H9 (cell line): Measurements from ENCODE around the gene ASS1. TPM values are rescaled to one million over a fixed set of nuclear protein-coding genes. Genes with fewer than 3 reads are reported as not detected.

Experiments
- DNase-seq: peaks from one replicate; pipeline ENCODE4 v3.0.0-alpha.2; 2017
- H2AFZ ChIP-seq: one replicate; pipeline ENCODE4 v1.6.1; 2013; ENCODE audit warnings: mild to moderate bottlenecking, low read length, control low read depth, moderate library complexity
- H2AK5ac ChIP-seq: 2 replicates; pipeline ENCODE4 v1.6.1; 2013; ENCODE audit warnings: low read length, control low read depth, mixed read lengths; ENCODE audit not compliant: insufficient read length
- H2BK120ac ChIP-seq: one replicate; pipeline ENCODE4 v1.6.1; 2013; ENCODE audit warnings: low read depth, mild to moderate bottlenecking, low read length, control low read depth, inconsistent platforms; ENCODE audit not compliant: poor library complexity, severe bottlenecking
- H2BK12ac ChIP-seq: 2 replicates; pipeline ENCODE4 v1.6.1; 2013; ENCODE audit warnings: low read length, control low read depth, mixed read lengths, low read depth; ENCODE audit not compliant: insufficient read length
- H2BK15ac ChIP-seq: 2 replicates; pipeline ENCODE4 v1.6.1; 2013; ENCODE audit warnings: low read depth, low read length, control low read depth
- H2BK20ac ChIP-seq: one replicate; pipeline ENCODE4 v1.6.1; 2013; ENCODE audit warnings: low read depth, mild to moderate bottlenecking, low read length, control low read depth, inconsistent platforms; ENCODE audit not compliant: poor library complexity, severe bottlenecking
- H2BK5ac ChIP-seq: 2 replicates; pipeline ENCODE4 v1.6.1; 2013; ENCODE audit warnings: low read length, control low read depth, mixed read lengths; ENCODE audit not compliant: insufficient read length
- H3K14ac ChIP-seq: 2 replicates; pipeline ENCODE4 v1.6.1; 2013; ENCODE audit warnings: low read length, control low read depth; ENCODE audit not compliant: insufficient read depth
- H3K18ac ChIP-seq: 2 replicates; pipeline ENCODE4 v1.6.1; 2013; ENCODE audit warnings: low read depth, mild to moderate bottlenecking, mixed read lengths, low read length, control low read depth; ENCODE audit not compliant: insufficient read length
- H3K23ac ChIP-seq: 2 replicates; pipeline ENCODE4 v1.6.1; 2013; ENCODE audit warnings: low read length, control low read depth, mixed read lengths, low read depth; ENCODE audit not compliant: insufficient read length
- H3K23me2 ChIP-seq: 2 replicates; pipeline ENCODE4 v1.6.1; 2013; ENCODE audit warnings: low read depth, mild to moderate bottlenecking, mixed read lengths, low read length, control low read depth; ENCODE audit not compliant: insufficient read length, poor library complexity, severe bottlenecking
- H3K27ac ChIP-seq: 2 replicates; pipeline ENCODE4 v1.5.1; 2013; ENCODE audit warnings: low read length, control low read depth, mixed read lengths, low read depth; ENCODE audit not compliant: insufficient read length
- H3K27me3 ChIP-seq: 2 replicates; pipeline ENCODE4 v1.6.1; 2013; ENCODE audit warnings: low read length, control low read depth, inconsistent platforms; ENCODE audit not compliant: insufficient read depth
- H3K4ac ChIP-seq: 2 replicates; pipeline ENCODE4 v1.6.1; 2013; ENCODE audit warnings: low read depth, mild to moderate bottlenecking, control low read depth, inconsistent platforms, low read length, moderate library complexity
- H3K4me1 ChIP-seq: 2 replicates; pipeline ENCODE4 v1.6.1; 2013; ENCODE audit warnings: low read length, control low read depth, inconsistent platforms; ENCODE audit not compliant: insufficient read depth
- H3K4me2 ChIP-seq: 2 replicates; pipeline ENCODE4 v1.6.1; 2013; ENCODE audit warnings: low read length, control low read depth, mixed read lengths; ENCODE audit not compliant: insufficient read length, insufficient read depth
- H3K56ac ChIP-seq: 2 replicates; pipeline ENCODE4 v1.6.1; 2013; ENCODE audit warnings: low read depth, mild to moderate bottlenecking, mixed read lengths, low read length, control low read depth; ENCODE audit not compliant: insufficient read length
- H3K79me1 ChIP-seq: 2 replicates; pipeline ENCODE4 v1.6.1; 2013; ENCODE audit warnings: low read depth, mild to moderate bottlenecking, moderate library complexity, low read length, control low read depth, inconsistent platforms; ENCODE audit not compliant: insufficient read depth, poor library complexity, severe bottlenecking
- H3K79me2 ChIP-seq: 2 replicates; pipeline ENCODE4 v1.6.1; 2013; ENCODE audit warnings: low read length, control low read depth, inconsistent platforms; ENCODE audit not compliant: insufficient read depth
- H3K9ac ChIP-seq: 2 replicates; pipeline ENCODE4 v1.6.1; 2013; ENCODE audit warnings: low read length, control low read depth, mixed read lengths; ENCODE audit not compliant: insufficient read length; ENCODE audit errors: extremely low read depth
- H3K9me3 ChIP-seq: one replicate; pipeline ENCODE4 v1.6.1; 2013; ENCODE audit warnings: low read depth, low read length, inconsistent platforms; ENCODE audit not compliant: control insufficient read depth
- H3T11ph ChIP-seq: one replicate; pipeline ENCODE4 v1.6.1; 2013; ENCODE audit warnings: mild to moderate bottlenecking, low read length, control low read depth, inconsistent platforms
- H4K20me1 ChIP-seq: one replicate; pipeline ENCODE4 v1.6.1; 2013; ENCODE audit not compliant: control insufficient read depth, insufficient read length, insufficient read depth
- H4K5ac ChIP-seq: 2 replicates; pipeline ENCODE4 v1.6.1; 2013; ENCODE audit warnings: low read depth, mild to moderate bottlenecking, mixed read lengths, low read length, control low read depth; ENCODE audit not compliant: insufficient read length
- H4K8ac ChIP-seq: replicated peaks from 2 replicates; pipeline ENCODE4 v1.6.1; 2013; ENCODE audit warnings: low read length, control low read depth, mixed read lengths, low read depth; ENCODE audit not compliant: insufficient read length
- H4K91ac ChIP-seq: 2 replicates; pipeline ENCODE4 v1.6.1; 2013; ENCODE audit warnings: low read depth, mild to moderate bottlenecking, moderate library complexity, mixed read lengths, low read length, control low read depth; ENCODE audit not compliant: insufficient read length
- H3K27ac Mint-ChIP-seq, 3 experiments: 2 replicates in 2 of 3; 3 replicates in 1 of 3; pipeline ENCODE4 v1.8.0; 2020 to 2021; ENCODE audit warnings: mixed read lengths in 3 of 3, mild to moderate bottlenecking in 1 of 3, moderate library complexity in 1 of 3
- H3K27me3 Mint-ChIP-seq: 2 replicates; pipeline ENCODE4 v1.8.0; 2021; ENCODE audit warnings: low read depth, mild to moderate bottlenecking, moderate library complexity, mixed read lengths
- H3K36me3 Mint-ChIP-seq, 3 experiments: 2 replicates in 2 of 3; 3 replicates in 1 of 3; pipeline ENCODE4 v1.8.0; 2020 to 2021; ENCODE audit warnings: low read depth in 3 of 3, mixed read lengths in 3 of 3; ENCODE audit not compliant: insufficient read depth in 1 of 3
- H3K4me1 Mint-ChIP-seq, 2 experiments: 2 replicates each; pipeline ENCODE4 v1.8.0; 2020; ENCODE audit warnings: mixed read lengths in 2 of 2
- H3K4me3 Mint-ChIP-seq, 2 experiments: 2 replicates in 1 of 2; 3 replicates in 1 of 2; pipeline ENCODE4 v1.8.0; 2020 to 2021; ENCODE audit warnings: mild to moderate bottlenecking in 2 of 2, mixed read lengths in 2 of 2, moderate library complexity in 1 of 2
- H3K9me3 Mint-ChIP-seq, 2 experiments: 2 replicates in 1 of 2; 3 replicates in 1 of 2; pipeline ENCODE4 v1.8.0; 2020; ENCODE audit warnings: mild to moderate bottlenecking in 2 of 2, mixed read lengths in 2 of 2, moderate library complexity in 1 of 2
- WGBS: extraction: QIAGEN DNeasy Blood & Tissue Kit; methylation state at CpG from one replicate; pipeline ENCODE4 v1.1.7; 2013; ENCODE audit warnings: missing lambda C conversion rate, low lambda C conversion rate, mixed read lengths; ENCODE audit not compliant: insufficient read length; ENCODE audit errors: extremely low coverage; 5-methylcytosine and 5-hydroxymethylcytosine counted together
- total RNA-seq: library from RNA; stranded (reverse); gene quantifications from 2 replicates; pipeline ENCODE4 v1.2.1, GENCODE V29; 2021
- TF ChIP-seq, protein P1 (sequence below): fragments of 200-600 bp; sonication (generic); conservative IDR thresholded peaks from 3 replicates; pipeline ENCODE4 v1.8.0; 2021; ENCODE audit warnings: antibody characterized with exemption, mild to moderate bottlenecking

Gene ASS1
- total RNA-seq, 1 experiment from 2014 or later: 118 TPM

DNA sequence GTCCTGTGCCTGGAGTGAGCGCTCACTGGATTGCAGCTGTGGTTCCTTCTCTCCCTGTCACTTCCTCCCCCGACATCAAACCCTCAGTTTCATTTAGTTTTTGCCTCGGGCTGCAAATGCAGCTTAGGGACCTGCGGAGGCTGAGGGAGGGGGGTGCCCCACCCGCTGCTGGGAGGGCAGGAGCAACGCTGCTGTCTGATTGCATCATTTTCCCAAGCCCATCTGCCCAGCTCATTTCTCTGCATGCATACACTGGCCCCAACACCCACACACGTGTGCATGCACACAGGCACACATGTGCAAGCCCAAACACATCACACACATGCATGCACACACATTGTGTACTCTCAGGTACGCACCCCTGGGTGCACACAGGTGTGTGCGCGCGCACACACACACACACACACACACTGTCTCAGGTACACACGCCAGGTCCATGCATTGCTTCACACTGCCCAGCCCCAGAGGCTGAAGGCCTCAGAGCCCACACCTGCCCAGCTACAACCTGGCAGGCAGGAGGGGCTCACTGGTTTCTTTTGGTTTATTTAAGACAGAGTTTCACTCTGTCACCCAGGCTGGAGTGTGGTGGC is 3.4 kb downstream of the ASS1 start:
- peak overlapping the region in 1 of 2 experiments; percentile 5; a peak in 1 of 5 replicates for H3K4me3 Mint-ChIP-seq
- Histone ChIP-seq H3K18ac (peak overlapping the region; percentile 8), H2BK12ac (no peak overlapping the region), H4K20me1 (no peaks in the 10 kb centered on the region), H3K9me3 (no peaks in the 10 kb centered on the region), H3K79me1 (no peaks in the 10 kb centered on the region), H2BK20ac (no peak overlapping the region), H3K4ac (no peak overlapping the region), H3K9ac (no peak overlapping the region), H3K27ac (no peak overlapping the region), H3K14ac (peak overlapping the region; percentile 72), H3K23me2 (peaks cover 19% of the 10 kb centered on the region), H4K5ac (no peak overlapping the region), H4K91ac (no peak overlapping the region), H3K23ac (no peak overlapping the region), H2BK15ac (no peak overlapping the region), H3K79me2 (no peaks in the 10 kb centered on the region), H3K4me2 (no peak overlapping the region), H3K27me3 (no peaks in the 10 kb centered on the region; the same call in 1 of the 2 replicates), H2BK5ac (no peak overlapping the region), H3T11ph (no peak overlapping the region), H3K4me1 (peaks cover 13% of the 10 kb centered on the region; the same call in 1 of the 2 replicates), H3K56ac (no peak overlapping the region), H2AK5ac (no peak overlapping the region), H4K8ac (no peak overlapping the region), H2AFZ (no peak overlapping the region), H2BK120ac (no peak overlapping the region)
- H3K9me3 Mint-ChIP-seq: no peaks in the 10 kb centered on the region; a peak in 1 of 5 replicates
- no CpG with 5 or more reads among the region's 12 CpGs for WGBS
- peaks cover 18% of the 10 kb centered on the region for H3K27me3 Mint-ChIP-seq
- peaks cover 4 to 14% (median 10%) of the 10 kb centered on the region in 3 experiments; a peak in 6 of 7 replicates for H3K36me3 Mint-ChIP-seq
- peak overlapping the region; percentile 83 to 95 (median 90); a peak in 6 of 7 replicates for H3K27ac Mint-ChIP-seq
- H3K4me1 Mint-ChIP-seq: peaks cover 50 to 63% of the 10 kb centered on the region in 2 experiments
- TF ChIP-seq, protein P1, sequence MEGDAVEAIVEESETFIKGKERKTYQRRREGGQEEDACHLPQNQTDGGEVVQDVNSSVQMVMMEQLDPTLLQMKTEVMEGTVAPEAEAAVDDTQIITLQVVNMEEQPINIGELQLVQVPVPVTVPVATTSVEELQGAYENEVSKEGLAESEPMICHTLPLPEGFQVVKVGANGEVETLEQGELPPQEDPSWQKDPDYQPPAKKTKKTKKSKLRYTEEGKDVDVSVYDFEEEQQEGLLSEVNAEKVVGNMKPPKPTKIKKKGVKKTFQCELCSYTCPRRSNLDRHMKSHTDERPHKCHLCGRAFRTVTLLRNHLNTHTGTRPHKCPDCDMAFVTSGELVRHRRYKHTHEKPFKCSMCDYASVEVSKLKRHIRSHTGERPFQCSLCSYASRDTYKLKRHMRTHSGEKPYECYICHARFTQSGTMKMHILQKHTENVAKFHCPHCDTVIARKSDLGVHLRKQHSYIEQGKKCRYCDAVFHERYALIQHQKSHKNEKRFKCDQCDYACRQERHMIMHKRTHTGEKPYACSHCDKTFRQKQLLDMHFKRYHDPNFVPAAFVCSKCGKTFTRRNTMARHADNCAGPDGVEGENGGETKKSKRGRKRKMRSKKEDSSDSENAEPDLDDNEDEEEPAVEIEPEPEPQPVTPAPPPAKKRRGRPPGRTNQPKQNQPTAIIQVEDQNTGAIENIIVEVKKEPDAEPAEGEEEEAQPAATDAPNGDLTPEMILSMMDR: no peak
- no peak for DNase-seq
